ENCODE results near the gene NRIP2. TPM values are rescaled to one million over a fixed set of nuclear protein-coding genes. Genes with fewer than 3 reads are reported as not detected.

NRIP2 gene
- total and polyA plus RNA-seq, 10 of the 15 experiments (the other 5 are each of a cell fraction or from before 2014, with no cell fraction given), result 0.04 to 0.83 (median 0.42) TPM; not detected in 7

GRCh38 chr12:2785017-2785416 lies 49.8 kb downstream of the NRIP2 start:
- H3K27ac ChIP-seq (ENCODE audit: control insufficient read depth, insufficient read depth), result no peak overlapping the region
- H3K9me3 ChIP-seq (replicated peaks; ENCODE audit: control insufficient read depth, insufficient read depth, low read length), result no peaks in the 10 kb centered on the region
- no peaks in the 10 kb centered on the region for H4K20me1 ChIP-seq (ENCODE audit: control insufficient read depth, insufficient read depth)
- DNase-seq (ENCODE audit: low read depth, low spot score) (no peak), FAIRE-seq (no peak), ATAC-seq (no peak)
- H3K4me2 ChIP-seq (ENCODE audit: control insufficient read depth, insufficient read depth), result no peak overlapping the region
- no peaks in the 10 kb centered on the region for H3K79me2 ChIP-seq (ENCODE audit: control insufficient read depth, insufficient read depth, low read length)
- H2AFZ ChIP-seq (ENCODE audit: control insufficient read depth, low read depth, low read length), result no peak overlapping the region
- no peak overlapping the region for H3K4me3 ChIP-seq
- ChIA-PET RAD21 (ENCODE audit: unreplicated experiment) (interaction anchor here (1.1 to 1.6 kb wide), 4 partner anchors 11 to 31 kb away, joined by 3 to 4 read pairs (median 3); no protein-coding TSS in a partner anchor), POLR2A (interaction anchor here (0.9 kb wide), 1 partner anchor 28 kb away, joined by 3 read pairs; no protein-coding TSS in a partner anchor), CTCF (interaction anchor here (1.0 to 2.8 kb wide), 8 partner anchors 11 to 458 kb away, joined by 3 to 16 read pairs (median 6); partner anchors contain the start of gene FKBP4), SMC1A (ENCODE audit: uncharacterized antibody, unreplicated experiment) (interaction anchor here (0.9 to 1.7 kb wide), 2 partner anchors 28 to 102 kb away, joined by 3 to 6 read pairs; partner anchors contain the start of gene ITFG2)
- 68% methylated on average over 5 of the region's 5 CpGs for WGBS (ENCODE audit: insufficient coverage, insufficient replicate concordance, low lambda C conversion rate, missing lambda C conversion rate)
- no peak overlapping the region for H3K9ac ChIP-seq (ENCODE audit: control insufficient read depth, insufficient read depth, low read length)
- no peaks in the 10 kb centered on the region; the same call in 1 of the 2 replicates for H3K4me1 ChIP-seq (ENCODE audit: control insufficient read depth, insufficient read depth, low read length)
- H3K36me3 ChIP-seq (ENCODE audit: control insufficient read depth in 2 of 2, insufficient read depth in 2 of 2, low read length in 1 of 2), result no peaks in the 10 kb centered on the region
- BruUV-seq (replicated peaks), result no TSS peak
- in situ Hi-C loops (cut with MboI), result no loop called here
- no peak for TF ChIP-seq PKNOX1 (IDR thresholded peaks at IDR 0.05)
- TF ChIP-seq NFYB (IDR thresholded peaks at IDR 0.05; ENCODE audit: insufficient read depth, low read depth, low read length), result no peak
- TF ChIP-seq IKZF1 (conservative IDR thresholded peaks at IDR 0.05), result no peak
- no peak for TF ChIP-seq RB1 (IDR thresholded peaks at IDR 0.05; ENCODE audit: borderline replicate concordance)
- no peak for TF ChIP-seq POLR2A (IDR thresholded peaks at IDR 0.05; ENCODE audit: low read depth, low read length)
- TF ChIP-seq MTA3 (IDR thresholded peaks at IDR 0.05; ENCODE audit: borderline replicate concordance, low read length), result no peak
- TF ChIP-seq SMC3 (IDR thresholded peaks at IDR 0.05; ENCODE audit: borderline replicate concordance, low read length), result no peak
- no peak for TF ChIP-seq MTA2 (IDR thresholded peaks at IDR 0.05; ENCODE audit: low read depth)
- no peak for TF ChIP-seq SMAD1 (IDR thresholded peaks at IDR 0.05; ENCODE audit: low read depth, partially characterized antibody)
- TF ChIP-seq SIN3A (IDR thresholded peaks at IDR 0.05; ENCODE audit: low read depth, low read length), result no peak
- no peak for TF ChIP-seq SREBF1 (IDR thresholded peaks at IDR 0.05; ENCODE audit: low read length)
- TF ChIP-seq PML (IDR thresholded peaks at IDR 0.05; ENCODE audit: low read length), result no peak
- no peak for TF ChIP-seq LARP7 (IDR thresholded peaks at IDR 0.05)
- TF ChIP-seq CHD2 (IDR thresholded peaks at IDR 0.05; ENCODE audit: borderline replicate concordance, low read depth, low read length), result no peak
- peaks cover 1 to 6% of the 10 kb centered on the region in 2 experiments; a peak in 3 of 4 replicates for H3K27me3 ChIP-seq (replicated peaks in 1 of 2; ENCODE audit: control insufficient read depth in 2 of 2, insufficient read depth in 2 of 2, low read length in 1 of 2)
- intact Hi-C loops (cut with micrococcal nuclease; ENCODE audit: unreplicated experiment), result loop anchor here (2.0 kb wide), 1 partner anchor 102 kb away; no protein-coding TSS in a partner anchor
